ENCODE data around the gene SYTL3.
"Not testable (repeated sequence)": the region's sequence is repeated elsewhere in the genome, so short reads cannot be mapped to it uniquely, and the experiment has no call there.

Gene SYTL3

DNA sequence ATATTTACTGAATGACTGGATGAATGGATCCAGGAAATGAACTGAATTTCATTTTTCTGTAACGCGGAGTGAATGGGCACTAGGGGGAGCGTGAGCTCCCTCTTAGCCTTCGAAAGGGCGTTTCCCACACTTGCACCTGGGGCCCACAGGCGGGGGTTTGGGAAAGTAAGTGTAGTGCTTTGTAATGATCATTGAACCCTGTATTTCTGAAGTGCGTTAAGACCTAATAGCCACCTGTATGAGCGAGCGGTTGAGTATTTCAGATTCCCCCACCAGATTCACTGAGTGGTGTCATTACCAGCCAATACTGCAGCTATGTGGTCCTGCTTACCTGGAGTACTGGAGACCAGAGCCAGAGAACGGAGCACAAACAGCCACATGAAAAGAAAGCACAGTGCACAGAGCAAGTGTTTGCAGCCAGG, 10.5 kb downstream of the SYTL3 start:
- no peak for TF ChIP-seq ZNF274 (IDR thresholded peaks at IDR 0.05; ENCODE audit: low read depth, low read length)
- H3K4me3 ChIP-seq (ENCODE audit: low read length) = no peak overlapping the region

DNA sequence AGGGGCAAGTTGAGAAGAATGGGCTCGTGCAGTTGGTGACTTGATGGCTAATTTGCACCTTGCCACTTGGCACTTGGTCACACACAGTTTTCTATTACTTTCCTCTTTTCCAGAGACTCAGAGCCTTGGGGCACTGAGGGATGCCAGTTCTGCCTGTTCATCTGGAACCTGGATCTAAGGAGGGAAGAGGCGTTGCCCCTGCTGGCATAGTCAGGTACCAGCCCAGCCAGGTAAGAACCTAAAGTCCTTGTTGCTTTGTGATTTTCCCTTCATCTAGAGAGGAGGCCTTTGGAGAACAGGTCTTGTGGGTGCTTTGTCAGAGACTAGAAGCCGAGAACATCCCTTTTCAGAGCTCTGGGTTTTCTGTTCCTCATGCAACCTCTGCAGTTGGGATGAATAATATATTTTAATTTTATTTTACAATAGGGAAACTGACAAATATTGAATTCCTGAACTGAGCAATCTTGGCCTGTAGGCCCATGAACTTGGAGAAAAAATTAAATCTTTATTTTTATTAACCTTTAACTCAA, 11.4 kb downstream of the SYTL3 start:
- TF ChIP-seq ZNF274 (IDR thresholded peaks at IDR 0.05; ENCODE audit: low read depth, low read length) = no peak
- no peak overlapping the region for H3K4me3 ChIP-seq (ENCODE audit: low read length)

GRCh38 chr6:158662607-158662953, 12.7 kb downstream of the SYTL3 start:
- no peak for TF ChIP-seq ZNF274 (IDR thresholded peaks at IDR 0.05; ENCODE audit: low read depth, low read length)
- H3K4me3 ChIP-seq (ENCODE audit: low read length) = no peak overlapping the region

- no peak overlapping the region for H3K4me3 ChIP-seq (ENCODE audit: low read length)
Observed at GRCh38 chr6:158662954-158663624, 13.2 kb downstream of the SYTL3 start.

DNA sequence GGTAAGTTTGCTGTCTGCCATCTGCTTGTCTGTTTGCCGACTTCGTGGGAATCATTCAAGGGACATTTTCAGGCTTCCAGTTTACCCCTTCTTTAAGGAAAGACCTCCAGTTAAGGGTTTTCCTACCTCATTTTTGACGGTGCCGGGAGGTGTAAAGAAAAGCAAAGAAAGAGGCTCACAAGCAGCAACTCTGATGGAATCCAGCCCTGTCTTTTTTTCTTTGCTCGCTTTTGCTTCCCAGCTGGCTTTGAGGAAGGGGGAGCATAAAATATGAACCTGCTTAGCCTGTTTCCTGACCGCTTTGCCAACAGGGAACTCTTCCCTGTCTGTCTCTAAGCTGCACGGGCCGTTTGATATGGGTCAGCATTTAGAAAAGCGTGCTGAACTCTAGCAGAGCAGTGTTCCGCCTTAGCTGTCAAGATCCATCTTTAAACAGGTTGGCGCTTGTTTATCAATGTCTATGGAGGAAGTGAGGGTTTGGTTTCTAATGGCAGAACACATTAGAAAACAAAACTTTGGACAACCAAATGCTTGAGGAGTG, 13.8 kb downstream of the SYTL3 start:
- no peak overlapping the region for H3K4me3 ChIP-seq (ENCODE audit: low read length)
- TF ChIP-seq ZNF274 (IDR thresholded peaks at IDR 0.05; ENCODE audit: low read depth, low read length) = no peak

More at GRCh38 chr6:158662954-158663624, 13.2 kb downstream of the SYTL3 start:
- TF ChIP-seq ZNF274 (IDR thresholded peaks at IDR 0.05; ENCODE audit: low read depth, low read length) = no peak

GRCh38 chr6:158665332-158665731, 15.5 kb downstream of the SYTL3 start:
- no peak for TF ChIP-seq ZNF274 (IDR thresholded peaks at IDR 0.05; ENCODE audit: low read depth, low read length)
- H3K4me3 ChIP-seq (ENCODE audit: low read length) = no peak overlapping the region

- no peak overlapping the region for H3K4me3 ChIP-seq (ENCODE audit: low read length)
- no peak for TF ChIP-seq ZNF274 (IDR thresholded peaks at IDR 0.05; ENCODE audit: low read depth, low read length)
Observed at GRCh38 chr6:158666628-158667359, 16.9 kb downstream of the SYTL3 start.

GRCh38 chr6:158667360-158667981, 17.6 kb downstream of the SYTL3 start:
- no peak for TF ChIP-seq ZNF274 (IDR thresholded peaks at IDR 0.05; ENCODE audit: low read depth, low read length)
- no peak overlapping the region for H3K4me3 ChIP-seq (ENCODE audit: low read length)

GRCh38 chr6:158668707-158669103, 18.9 kb downstream of the SYTL3 start:
- no peak overlapping the region for H3K4me3 ChIP-seq (ENCODE audit: low read length)
- no peak for TF ChIP-seq ZNF274 (IDR thresholded peaks at IDR 0.05; ENCODE audit: low read depth, low read length)

DNA sequence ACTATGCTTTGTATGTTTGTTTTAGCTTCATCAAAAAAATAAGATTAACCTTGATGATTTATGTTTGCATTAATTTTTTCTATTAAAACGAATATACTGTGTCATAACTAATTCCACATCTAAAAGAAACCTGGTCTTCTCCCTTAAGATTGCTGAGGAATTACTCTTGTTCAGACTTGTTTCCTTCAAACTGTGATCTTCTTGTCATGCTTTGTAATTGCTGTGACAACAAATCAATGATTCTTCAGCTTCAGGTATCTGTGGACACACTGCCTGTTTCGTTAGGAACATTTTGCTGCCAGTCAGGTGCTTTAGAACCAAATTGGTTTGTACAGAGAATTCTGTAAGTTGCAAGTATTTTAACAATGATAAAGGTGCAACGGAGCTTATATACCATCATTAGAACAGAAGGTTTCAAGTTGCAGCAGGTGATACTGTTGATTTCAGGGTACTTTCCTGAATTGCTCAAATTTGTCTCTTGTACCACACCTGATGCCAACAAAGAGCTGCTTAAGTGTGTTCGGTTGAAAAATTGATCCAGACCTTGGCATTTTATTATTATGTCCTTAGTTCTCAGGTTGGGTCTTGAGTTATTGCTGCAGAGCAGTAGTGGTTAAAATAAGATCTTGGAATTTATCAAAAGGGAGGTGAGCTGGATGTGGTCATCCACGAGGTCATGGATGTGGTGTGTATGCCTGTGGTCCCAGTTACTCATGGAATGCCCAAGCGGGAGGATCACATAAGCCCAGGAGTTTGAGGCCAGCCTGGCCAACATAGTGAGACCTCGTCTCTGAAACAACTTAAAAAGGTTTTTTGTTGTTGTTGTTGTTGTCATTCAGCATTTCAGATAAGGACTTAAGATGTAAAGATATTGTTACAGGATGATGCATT, 19.5 kb downstream of the SYTL3 start:
- no peak for TF ChIP-seq ZNF274 (IDR thresholded peaks at IDR 0.05; ENCODE audit: low read depth, low read length)
- H3K4me3 ChIP-seq (ENCODE audit: low read length) = no peak overlapping the region

- H3K4me3 ChIP-seq (ENCODE audit: low read length) = not testable (repeated sequence)
Observed at GRCh38 chr6:158672119-158672518, 22.3 kb downstream of the SYTL3 start.

- TF ChIP-seq ZNF274 (IDR thresholded peaks at IDR 0.05; ENCODE audit: low read depth, low read length) = no peak
- H3K4me3 ChIP-seq (ENCODE audit: low read length) = no peak overlapping the region
Observed at GRCh38 chr6:158672726-158673125, 22.9 kb downstream of the SYTL3 start.

DNA sequence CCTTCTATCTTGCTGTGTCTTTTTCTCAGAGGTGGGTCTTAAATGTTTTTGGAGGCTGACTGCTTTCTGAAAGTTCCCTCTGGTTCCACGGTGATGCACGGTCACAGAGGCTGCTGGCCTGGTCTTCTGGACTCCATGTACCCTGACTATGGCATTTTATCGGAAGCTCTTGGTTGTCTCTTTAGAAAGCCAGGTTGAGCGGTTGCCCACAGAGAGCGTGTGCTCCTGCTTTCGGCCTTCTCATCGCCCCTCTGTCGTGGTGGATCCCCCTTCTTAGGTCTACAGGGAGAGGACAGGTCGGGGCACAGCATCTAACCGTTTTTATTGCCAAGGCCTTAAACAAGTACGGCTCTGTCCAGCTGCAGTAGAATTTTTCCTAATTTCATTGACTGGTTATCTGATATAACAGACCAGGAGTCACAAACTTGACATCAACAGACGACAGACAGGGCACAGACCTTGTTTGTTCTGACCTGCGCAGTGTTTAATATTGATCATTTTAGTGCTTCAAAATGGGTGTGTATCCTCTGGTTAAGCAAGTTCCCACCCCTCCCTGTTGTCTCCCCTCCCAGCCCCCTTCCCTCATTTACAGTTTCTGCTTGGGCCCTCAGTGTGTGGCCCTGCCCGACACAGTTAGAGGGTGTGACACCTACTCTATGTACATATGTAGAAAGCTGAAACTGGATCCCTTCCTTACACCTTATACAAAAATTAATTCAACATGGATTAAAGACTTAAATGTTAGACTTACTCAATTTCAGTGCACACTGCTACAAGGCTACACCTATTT, 24.7 kb downstream of the SYTL3 start:
- TF ChIP-seq ZNF274 (IDR thresholded peaks at IDR 0.05; ENCODE audit: low read depth, low read length) = no peak
- H3K4me3 ChIP-seq (ENCODE audit: low read length) = no peak overlapping the region

DNA sequence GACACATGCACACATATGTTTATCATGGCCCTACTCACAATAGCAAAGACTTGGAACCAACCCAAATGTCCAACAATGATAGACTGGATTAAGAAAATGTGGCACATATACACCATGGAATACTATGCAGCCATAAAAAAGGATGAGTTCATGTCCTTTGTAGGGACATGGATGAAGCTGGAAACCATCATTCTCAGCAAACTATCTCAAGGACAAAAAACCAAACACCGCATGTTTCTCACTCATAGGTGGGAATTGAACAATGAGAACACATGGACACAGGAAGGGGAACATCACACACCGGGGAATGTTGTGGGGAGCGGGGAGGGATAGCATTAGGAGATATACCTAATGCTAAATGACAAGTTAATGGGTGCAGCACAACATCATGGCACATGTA, 27.2 kb downstream of the SYTL3 start:
- H3K4me3 ChIP-seq (ENCODE audit: low read length) = not testable (repeated sequence)
